ENCODE measurements around the gene PPARD. TPM values are rescaled to one million over a fixed set of nuclear protein-coding genes. Genes with fewer than 3 reads are reported as not detected.

The PPARD gene
- total and polyA plus RNA-seq, 2 of the 13 experiments (the other 11 are each of a cell fraction or from before 2014, with no cell fraction given), result 6.1 to 13.3 TPM

DNA sequence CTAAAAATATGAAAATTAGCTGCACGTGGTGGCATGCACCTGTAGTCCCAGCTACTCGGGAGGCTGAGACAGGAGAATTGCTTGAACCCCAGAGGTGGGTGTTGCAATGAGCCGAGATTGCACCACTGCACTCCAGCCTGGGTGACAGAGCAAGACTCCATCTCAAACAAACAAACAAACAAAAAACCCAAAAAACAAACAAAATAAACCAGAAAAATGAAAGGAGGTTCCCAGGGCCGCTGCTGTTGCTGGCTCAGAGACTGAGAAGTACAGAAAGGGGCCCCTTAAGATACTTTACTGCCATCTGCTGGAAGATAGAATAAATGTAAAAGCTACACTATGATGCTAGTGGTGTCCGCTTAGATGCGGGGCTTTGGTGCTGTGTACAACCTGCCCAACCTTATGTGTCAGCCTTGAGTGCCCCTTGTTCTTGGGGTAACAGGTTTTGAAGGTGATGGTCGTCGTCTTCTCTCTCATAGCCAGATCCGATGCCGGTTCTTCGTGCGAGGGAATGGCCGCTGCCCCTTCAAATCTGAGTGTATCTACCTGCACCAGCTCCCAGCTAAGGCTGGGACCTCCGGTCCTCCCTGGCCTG, 107.0 kb downstream of the PPARD start (continued):
- no peak for TF ChIP-seq HHEX (CRISPR knock-in tag; IDR thresholded peaks at IDR 0.05)
- TF ChIP-seq NFE2L2 (IDR thresholded peaks at IDR 0.05; ENCODE audit: low read length), result no peak
- TF ChIP-seq MZF1 (CRISPR knock-in tag; IDR thresholded peaks at IDR 0.05; ENCODE audit: borderline replicate concordance), result no peak
- TF ChIP-seq, protein P1, sequence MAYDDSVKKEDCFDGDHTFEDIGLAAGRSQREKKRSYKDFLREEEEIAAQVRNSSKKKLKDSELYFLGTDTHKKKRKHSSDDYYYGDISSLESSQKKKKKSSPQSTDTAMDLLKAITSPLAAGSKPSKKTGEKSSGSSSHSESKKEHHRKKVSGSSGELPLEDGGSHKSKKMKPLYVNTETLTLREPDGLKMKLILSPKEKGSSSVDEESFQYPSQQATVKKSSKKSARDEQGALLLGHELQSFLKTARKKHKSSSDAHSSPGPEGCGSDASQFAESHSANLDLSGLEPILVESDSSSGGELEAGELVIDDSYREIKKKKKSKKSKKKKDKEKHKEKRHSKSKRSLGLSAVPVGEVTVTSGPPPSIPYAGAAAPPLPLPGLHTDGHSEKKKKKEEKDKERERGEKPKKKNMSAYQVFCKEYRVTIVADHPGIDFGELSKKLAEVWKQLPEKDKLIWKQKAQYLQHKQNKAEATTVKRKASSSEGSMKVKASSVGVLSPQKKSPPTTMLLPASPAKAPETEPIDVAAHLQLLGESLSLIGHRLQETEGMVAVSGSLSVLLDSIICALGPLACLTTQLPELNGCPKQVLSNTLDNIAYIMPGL (CRISPR knock-in tag; IDR thresholded peaks at IDR 0.05; ENCODE audit: borderline replicate concordance in 1 of 2, low read depth in 1 of 2), result peak in 1 of 2 experiments; percentile 36; a peak in 1 of 4 replicates
- TF ChIP-seq ZNF878 (CRISPR knock-in tag; IDR thresholded peaks at IDR 0.05), result 0 out of 2 replicates have a peak, but pooled peaks have one; percentile 42
- TF ChIP-seq, protein P2, sequence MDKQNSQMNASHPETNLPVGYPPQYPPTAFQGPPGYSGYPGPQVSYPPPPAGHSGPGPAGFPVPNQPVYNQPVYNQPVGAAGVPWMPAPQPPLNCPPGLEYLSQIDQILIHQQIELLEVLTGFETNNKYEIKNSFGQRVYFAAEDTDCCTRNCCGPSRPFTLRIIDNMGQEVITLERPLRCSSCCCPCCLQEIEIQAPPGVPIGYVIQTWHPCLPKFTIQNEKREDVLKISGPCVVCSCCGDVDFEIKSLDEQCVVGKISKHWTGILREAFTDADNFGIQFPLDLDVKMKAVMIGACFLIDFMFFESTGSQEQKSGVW (CRISPR knock-in tag; IDR thresholded peaks at IDR 0.05; ENCODE audit: borderline replicate concordance), result no peak
- no peak for TF ChIP-seq ATM (IDR thresholded peaks at IDR 0.05; ENCODE audit: borderline replicate concordance)
- no peak for TF ChIP-seq THYN1 (CRISPR knock-in tag; IDR thresholded peaks at IDR 0.05; ENCODE audit: borderline replicate concordance, low read depth)
- TF ChIP-seq ZBTB3 (CRISPR knock-in tag; IDR thresholded peaks at IDR 0.05; ENCODE audit: borderline replicate concordance, low read depth), result no peak
- no peak for TF ChIP-seq AGO2 (optimal IDR thresholded peaks at IDR 0.05; ENCODE audit: low read depth, low read length)
- TF ChIP-seq U2AF1 (optimal IDR thresholded peaks at IDR 0.05; ENCODE audit: low read depth, low read length), result no peak
- TF ChIP-seq SAP130 (CRISPR knock-in tag; IDR thresholded peaks at IDR 0.05; ENCODE audit: low read depth), result peak; percentile 23; the same call in 1 of the 2 replicates
- no peak for TF ChIP-seq ZNF891 (CRISPR knock-in tag; IDR thresholded peaks at IDR 0.05)
- no peak for TF ChIP-seq HMGA1 (CRISPR knock-in tag; conservative IDR thresholded peaks at IDR 0.05)
- no peak for TF ChIP-seq RAD51 (IDR thresholded peaks at IDR 0.05; ENCODE audit: borderline replicate concordance)
- TF ChIP-seq ZIK1 (CRISPR knock-in tag; IDR thresholded peaks at IDR 0.05; ENCODE audit: borderline replicate concordance, low read depth), result no peak
- TF ChIP-seq ZNF24 (IDR thresholded peaks at IDR 0.05), result no peak
- TF ChIP-seq, protein P3, sequence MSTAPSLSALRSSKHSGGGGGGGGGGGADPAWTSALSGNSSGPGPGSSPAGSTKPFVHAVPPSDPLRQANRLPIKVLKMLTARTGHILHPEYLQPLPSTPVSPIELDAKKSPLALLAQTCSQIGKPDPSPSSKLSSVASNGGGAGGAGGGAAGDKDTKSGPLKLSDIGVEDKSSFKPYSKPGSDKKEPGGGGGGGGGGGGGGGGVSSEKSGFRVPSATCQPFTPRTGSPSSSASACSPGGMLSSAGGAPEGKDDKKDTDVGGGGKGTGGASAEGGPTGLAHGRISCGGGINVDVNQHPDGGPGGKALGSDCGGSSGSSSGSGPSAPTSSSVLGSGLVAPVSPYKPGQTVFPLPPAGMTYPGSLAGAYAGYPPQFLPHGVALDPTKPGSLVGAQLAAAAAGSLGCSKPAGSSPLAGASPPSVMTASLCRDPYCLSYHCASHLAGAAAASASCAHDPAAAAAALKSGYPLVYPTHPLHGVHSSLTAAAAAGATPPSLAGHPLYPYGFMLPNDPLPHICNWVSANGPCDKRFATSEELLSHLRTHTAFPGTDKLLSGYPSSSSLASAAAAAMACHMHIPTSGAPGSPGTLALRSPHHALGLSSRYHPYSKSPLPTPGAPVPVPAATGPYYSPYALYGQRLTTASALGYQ (CRISPR knock-in tag; IDR thresholded peaks at IDR 0.05), result no peak
- TF ChIP-seq ZFP90 (CRISPR knock-in tag; IDR thresholded peaks at IDR 0.05; ENCODE audit: borderline replicate concordance), result no peak
- no peak for TF ChIP-seq NFE2 (CRISPR knock-in tag; IDR thresholded peaks at IDR 0.05)
- TF ChIP-seq ZFP62 (CRISPR knock-in tag; IDR thresholded peaks at IDR 0.05), result no peak
- no peak for TF ChIP-seq ASH2L (IDR thresholded peaks at IDR 0.05; ENCODE audit: insufficient read length, low read depth, low read length)
- TF ChIP-seq, protein P4, sequence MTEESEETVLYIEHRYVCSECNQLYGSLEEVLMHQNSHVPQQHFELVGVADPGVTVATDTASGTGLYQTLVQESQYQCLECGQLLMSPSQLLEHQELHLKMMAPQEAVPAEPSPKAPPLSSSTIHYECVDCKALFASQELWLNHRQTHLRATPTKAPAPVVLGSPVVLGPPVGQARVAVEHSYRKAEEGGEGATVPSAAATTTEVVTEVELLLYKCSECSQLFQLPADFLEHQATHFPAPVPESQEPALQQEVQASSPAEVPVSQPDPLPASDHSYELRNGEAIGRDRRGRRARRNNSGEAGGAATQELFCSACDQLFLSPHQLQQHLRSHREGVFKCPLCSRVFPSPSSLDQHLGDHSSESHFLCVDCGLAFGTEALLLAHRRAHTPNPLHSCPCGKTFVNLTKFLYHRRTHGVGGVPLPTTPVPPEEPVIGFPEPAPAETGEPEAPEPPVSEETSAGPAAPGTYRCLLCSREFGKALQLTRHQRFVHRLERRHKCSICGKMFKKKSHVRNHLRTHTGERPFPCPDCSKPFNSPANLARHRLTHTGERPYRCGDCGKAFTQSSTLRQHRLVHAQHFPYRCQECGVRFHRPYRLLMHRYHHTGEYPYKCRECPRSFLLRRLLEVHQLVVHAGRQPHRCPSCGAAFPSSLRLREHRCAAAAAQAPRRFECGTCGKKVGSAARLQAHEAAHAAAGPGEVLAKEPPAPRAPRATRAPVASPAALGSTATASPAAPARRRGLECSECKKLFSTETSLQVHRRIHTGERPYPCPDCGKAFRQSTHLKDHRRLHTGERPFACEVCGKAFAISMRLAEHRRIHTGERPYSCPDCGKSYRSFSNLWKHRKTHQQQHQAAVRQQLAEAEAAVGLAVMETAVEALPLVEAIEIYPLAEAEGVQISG (CRISPR knock-in tag; IDR thresholded peaks at IDR 0.05), result no peak
- no peak for TF ChIP-seq ZSCAN25 (CRISPR knock-in tag; IDR thresholded peaks at IDR 0.05)

Measured in HepG2 (cell line).